ENCODE data around the gene CORO2B. TPM values are rescaled to one million over a fixed set of nuclear protein-coding genes. Genes with fewer than 3 reads are reported as not detected.

The CORO2B gene
- total RNA-seq, 4 donors from 2014 or later: 3.1 to 9.6 (median 8.6) TPM

DNA sequence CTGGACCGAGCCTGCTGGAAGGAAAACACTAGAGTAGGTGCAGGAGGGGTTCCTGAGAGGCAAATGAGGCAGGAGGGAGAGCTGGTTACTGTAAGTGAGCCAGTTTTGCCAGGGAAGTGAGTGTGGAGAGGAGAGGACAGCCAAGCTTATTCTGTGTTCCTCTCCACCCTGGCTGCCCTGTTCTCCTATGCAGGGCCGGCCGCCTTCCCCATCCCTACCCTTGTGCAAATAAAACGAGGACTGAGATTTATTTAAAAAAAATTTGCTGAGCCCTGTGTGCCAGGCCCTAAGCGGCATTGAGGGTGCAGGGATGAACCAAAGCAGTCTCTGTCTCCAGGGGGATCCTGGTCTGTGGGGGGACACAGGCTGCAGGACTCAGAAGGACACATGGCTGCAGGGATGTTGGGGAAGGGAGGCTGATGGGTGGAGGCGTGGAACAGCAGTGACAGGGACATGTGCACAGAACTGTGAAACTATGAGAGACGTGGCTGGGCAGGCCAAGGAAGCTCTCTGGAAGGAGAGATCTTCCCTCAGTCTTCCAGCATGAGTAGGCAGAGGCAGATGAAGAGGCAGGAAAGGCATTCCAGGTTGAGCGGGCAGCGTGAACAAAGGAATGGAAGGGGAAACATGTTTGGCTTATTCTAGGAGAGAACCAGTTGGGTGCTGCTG, 12.1 kb downstream of the CORO2B start:
- Histone ChIP-seq H3K9me3 (no peaks in the 10 kb centered on the region), H3K4me3 (replicated peaks in 1 of 3) (no peak overlapping the region), H3K27ac (peak overlapping the region; percentile 48 to 88 (median 52)), H3K36me3 (no peaks in the 10 kb centered on the region), H3K4me1 (peaks cover 40 to 56% of the 10 kb centered on the region in 2 donors), H3K27me3 (no peaks in the 10 kb centered on the region)
- peak; percentile 24 to 49 for DNase-seq
- 57% methylated on average over 9 of the region's 9 CpGs for WGBS, 2 donors
- TF ChIP-seq POLR2A (IDR thresholded peaks at IDR 0.05) (no peak), CTCF (IDR thresholded peaks at IDR 0.05) (no peak)
- intact Hi-C loops (cut with DNase I): no loop called here

DNA sequence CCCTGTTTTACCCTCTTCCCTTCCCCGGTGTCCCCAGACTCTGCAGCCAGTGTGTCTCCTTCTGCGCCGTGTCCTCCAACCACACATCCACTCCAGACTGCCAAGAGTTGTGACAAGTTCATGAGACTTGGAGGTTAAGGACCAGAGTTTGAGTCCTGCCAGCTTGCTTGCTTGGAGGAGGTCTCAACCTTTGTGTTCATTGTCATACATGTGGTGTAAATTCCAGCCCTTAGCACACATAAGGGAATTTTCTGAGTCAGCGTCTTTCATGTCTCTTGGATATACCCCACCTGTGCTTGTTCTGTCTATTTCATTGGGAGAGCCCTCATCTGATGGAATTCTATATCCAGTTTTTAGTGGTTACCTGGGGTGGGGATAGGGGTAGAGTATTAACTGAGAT, 13.3 kb downstream of the CORO2B start:
- TF ChIP-seq POLR2A (IDR thresholded peaks at IDR 0.05) (no peak), CTCF (IDR thresholded peaks at IDR 0.05) (no peak)
- Histone ChIP-seq H3K4me3 (replicated peaks in 1 of 3) (no peak overlapping the region), H3K36me3 (no peaks in the 10 kb centered on the region), H3K27ac (no peak overlapping the region), H3K9me3 (no peaks in the 10 kb centered on the region), H3K27me3 (no peaks in the 10 kb centered on the region), H3K4me1 (peaks cover 40 to 56% of the 10 kb centered on the region in 2 donors)
- intact Hi-C loops (cut with DNase I): no loop called here
- no peak for DNase-seq
- WGBS, 2 donors: 97 to 100% methylated on average over 2 to 4 of the region's 4 CpGs

DNA sequence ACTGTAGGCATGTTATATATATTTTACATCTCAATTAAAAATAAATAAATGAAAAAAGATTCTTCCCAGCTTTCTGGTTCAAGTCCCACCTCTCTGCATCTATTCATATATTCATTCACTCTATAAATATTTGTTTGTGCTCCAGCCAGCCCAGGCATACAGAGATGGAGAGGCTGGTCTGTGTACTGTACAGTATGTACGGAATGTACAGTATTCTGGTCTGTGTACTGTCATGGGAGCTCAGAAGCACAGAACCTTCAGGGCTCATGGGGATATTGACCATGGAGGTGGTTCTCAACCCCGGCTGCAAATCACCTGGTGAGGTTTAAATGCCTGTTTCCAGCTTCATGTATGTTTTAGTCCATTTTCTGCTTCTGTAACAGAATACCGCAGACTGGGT, 13.8 kb downstream of the CORO2B start:
- DNase-seq: no peak
- H3K36me3 ChIP-seq: no peaks in the 10 kb centered on the region
- H3K9me3 ChIP-seq: no peaks in the 10 kb centered on the region
- no peak for TF ChIP-seq CTCF (IDR thresholded peaks at IDR 0.05)
- no peak for TF ChIP-seq POLR2A (IDR thresholded peaks at IDR 0.05)
- intact Hi-C loops (cut with DNase I): no loop called here
- H3K4me3 ChIP-seq (replicated peaks in 1 of 3): no peak overlapping the region
- H3K4me1 ChIP-seq: peaks cover 40 to 57% of the 10 kb centered on the region in 2 donors
- no peaks in the 10 kb centered on the region for H3K27me3 ChIP-seq
- 96 to 97% methylated on average over 3 of the region's 3 CpGs for WGBS, 2 donors
- no peak overlapping the region for H3K27ac ChIP-seq

GRCh38 chr15:68593341-68593740, 14.5 kb downstream of the CORO2B start:
- TF ChIP-seq POLR2A (IDR thresholded peaks at IDR 0.05): no peak
- TF ChIP-seq CTCF (IDR thresholded peaks at IDR 0.05): no peak
- Histone ChIP-seq H3K9me3 (no peaks in the 10 kb centered on the region), H3K27me3 (no peaks in the 10 kb centered on the region), H3K4me1 (peaks cover 41 to 65% of the 10 kb centered on the region in 2 donors), H3K36me3 (no peaks in the 10 kb centered on the region), H3K27ac (no peak overlapping the region), H3K4me3 (replicated peaks in 1 of 3) (no peak overlapping the region)
- intact Hi-C loops (cut with DNase I): no loop called here
- no peak for DNase-seq
- WGBS, 2 donors: 29 to 50% methylated on average over 1 of the region's 1 CpG

- 82 to 84% methylated on average over 5 of the region's 5 CpGs for WGBS, 2 donors
- TF ChIP-seq POLR2A (IDR thresholded peaks at IDR 0.05) (no peak), CTCF (IDR thresholded peaks at IDR 0.05) (no peak)
- H3K9me3 ChIP-seq: no peaks in the 10 kb centered on the region
- H3K27ac ChIP-seq: no peak overlapping the region
- DNase-seq: no peak
- H3K4me1 ChIP-seq: peaks cover 47 to 71% of the 10 kb centered on the region in 2 donors
- no peaks in the 10 kb centered on the region for H3K27me3 ChIP-seq
- intact Hi-C loops (cut with DNase I): no loop called here
- no peak overlapping the region for H3K4me3 ChIP-seq (replicated peaks in 1 of 3)
- no peaks in the 10 kb centered on the region for H3K36me3 ChIP-seq
Observed at GRCh38 chr15:68593828-68594532, 15.2 kb downstream of the CORO2B start.

All from thyroid gland (tissue), 4 donors.